ENCODE results near the gene UBAP1L.
"Not testable (repeated sequence)": the region's sequence is repeated elsewhere in the genome, so short reads cannot be mapped to it uniquely, and the experiment has no call there.

UBAP1L gene

GRCh38 chr15:65083262-65083701 is 31.7 kb downstream of the UBAP1L start:
- DNase-seq (ENCODE audit: low spot score) = peak; percentile 73

DNA sequence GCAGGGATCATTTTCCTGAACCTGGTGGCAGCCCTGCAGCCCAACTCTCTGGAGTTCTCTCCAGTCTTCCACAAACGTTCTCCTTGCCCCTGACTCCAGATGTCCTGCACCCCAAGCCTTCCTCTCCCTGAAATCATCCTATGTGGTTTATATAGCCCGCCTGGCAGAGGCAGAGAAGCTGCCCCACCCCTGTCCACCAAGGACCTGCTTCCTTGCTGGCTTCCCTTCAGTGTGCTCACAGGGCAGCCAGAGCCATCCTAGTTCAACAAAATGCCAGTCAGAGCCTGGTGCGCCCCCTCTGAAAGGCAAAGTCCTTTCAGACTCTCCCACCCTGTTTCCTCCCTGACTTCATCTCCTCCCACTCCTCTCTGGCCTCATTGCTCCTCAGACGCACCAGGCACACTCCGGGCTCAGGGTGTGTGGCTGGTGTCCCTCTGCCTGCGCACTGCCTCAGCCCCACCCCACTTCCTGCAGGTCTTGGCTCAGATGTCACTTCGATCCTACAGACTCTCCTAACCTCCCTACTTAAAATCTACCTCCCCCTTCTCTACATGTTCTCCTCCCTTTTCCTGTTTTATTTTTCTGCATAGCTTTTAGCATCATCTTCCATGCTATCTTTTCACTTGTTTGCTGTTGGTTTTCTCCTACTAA is 32.6 kb downstream of the UBAP1L start:
- no peak for DNase-seq (ENCODE audit: low spot score)

GRCh38 chr15:65081758-65082157 is 33.2 kb downstream of the UBAP1L start:
- DNase-seq (ENCODE audit: low spot score) = no peak

DNA sequence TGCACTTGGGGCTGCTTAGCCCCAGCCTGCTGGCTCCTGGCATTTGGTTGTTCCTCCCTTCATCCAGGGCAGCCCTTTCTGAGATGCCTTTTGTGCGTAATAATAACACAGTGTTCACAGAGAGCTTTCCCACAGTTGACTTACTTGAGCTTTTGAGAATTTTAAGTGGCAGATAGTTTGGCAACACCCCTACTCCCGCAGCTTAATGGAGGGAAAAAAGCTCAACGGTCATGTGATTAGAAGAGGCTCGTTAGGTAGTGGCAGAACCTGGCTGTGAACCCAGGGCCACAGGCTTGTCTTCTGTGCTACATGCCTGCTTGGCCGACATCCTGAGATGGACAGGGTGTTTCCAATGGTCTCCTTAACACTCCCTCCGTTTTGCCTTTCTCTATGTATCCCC is 33.7 kb downstream of the UBAP1L start:
- DNase-seq (ENCODE audit: low spot score) = no peak

GRCh38 chr15:65079580-65079979 is 35.4 kb downstream of the UBAP1L start:
- DNase-seq (ENCODE audit: low spot score) = no peak

DNA sequence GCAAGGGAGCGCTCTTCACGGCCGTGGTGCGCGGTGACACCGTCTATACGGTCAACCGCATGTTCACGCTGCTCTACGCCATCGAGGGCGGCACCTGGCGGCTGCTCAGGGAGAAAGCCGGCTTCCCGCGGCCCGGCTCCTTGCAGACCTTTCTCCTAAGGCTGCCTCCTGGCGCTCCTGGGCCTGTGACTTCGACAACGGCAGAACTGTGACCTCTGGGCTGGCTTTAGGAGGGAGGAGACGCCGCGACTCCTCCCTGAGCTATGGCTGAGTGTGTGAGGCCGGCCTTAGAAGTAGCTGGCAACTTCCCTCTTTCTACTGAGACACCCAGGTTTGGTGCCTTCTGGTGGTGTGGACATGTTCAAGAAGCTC is 37.0 kb downstream of the UBAP1L start:
- peak; percentile 80 for DNase-seq (ENCODE audit: low spot score)

DNA sequence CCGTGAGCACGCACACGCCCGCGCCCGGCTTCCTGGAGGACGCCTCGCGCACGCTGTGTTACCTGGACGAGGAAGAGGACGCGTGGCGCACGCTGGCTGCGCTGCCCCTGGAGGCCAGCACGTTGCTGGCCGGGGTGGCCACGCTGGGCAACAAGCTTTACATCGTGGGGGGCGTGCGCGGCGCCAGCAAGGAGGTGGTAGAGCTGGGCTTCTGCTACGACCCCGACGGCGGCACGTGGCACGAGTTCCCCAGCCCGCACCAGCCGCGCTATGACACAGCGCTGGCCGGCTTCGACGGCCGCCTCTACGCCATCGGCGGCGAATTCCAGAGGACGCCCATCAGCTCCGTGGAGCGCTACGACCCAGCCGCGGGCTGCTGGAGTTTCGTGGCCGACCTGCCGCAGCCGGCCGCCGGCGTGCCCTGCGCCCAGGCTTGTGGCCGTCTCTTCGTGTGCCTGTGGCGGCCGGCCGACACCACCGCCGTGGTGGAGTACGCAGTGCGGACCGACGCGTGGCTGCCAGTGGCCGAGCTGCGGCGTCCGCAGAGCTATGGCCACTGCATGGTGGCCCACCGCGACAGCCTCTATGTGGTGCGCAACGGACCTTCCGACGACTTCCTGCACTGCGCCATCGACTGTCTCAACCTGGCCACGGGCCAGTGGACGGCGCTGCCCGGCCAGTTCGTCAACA is 37.6 kb downstream of the UBAP1L start:
- no peak for DNase-seq (ENCODE audit: low spot score)

DNA sequence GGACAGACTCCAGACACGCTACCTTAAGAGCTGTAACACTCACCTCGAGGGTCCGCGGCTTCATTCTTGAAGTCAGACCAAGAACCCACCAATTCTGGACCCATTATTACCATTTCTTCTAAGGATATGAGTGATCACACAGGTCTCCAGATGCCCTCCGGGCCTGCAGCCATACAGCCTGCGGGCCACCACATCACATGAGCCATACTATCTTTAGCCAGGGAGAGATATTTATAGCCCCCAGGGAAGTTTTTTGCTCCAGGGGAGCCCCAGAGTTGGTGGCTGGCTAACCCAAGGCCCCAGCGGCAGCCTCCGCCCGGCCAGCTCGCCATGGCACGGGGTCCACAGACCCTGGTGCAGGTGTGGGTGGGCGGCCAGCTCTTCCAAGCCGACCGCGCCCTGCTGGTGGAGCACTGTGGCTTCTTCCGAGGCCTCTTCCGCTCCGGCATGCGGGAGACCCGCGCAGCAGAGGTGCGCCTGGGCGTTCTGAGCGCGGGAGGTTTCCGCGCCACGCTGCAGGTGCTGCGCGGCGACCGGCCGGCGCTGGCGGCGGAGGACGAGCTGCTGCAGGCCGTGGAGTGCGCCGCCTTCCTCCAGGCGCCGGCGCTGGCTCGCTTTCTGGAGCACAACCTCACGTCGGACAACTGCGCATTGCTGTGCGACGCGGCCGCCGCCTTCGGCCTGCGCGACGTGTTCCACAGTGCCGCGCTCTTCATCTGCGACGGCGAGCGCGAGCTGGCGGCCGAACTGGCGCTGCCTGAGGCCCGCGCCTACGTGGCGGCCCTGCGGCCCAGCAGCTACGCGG is 38.3 kb downstream of the UBAP1L start, which contains the start of gene KBTBD13:
Gene KBTBD13, plus strand, starts transcription at position 261 of the 805 bp plus-strand sequence. Its CDS starts 70 bp downstream, at position 331.
- no peak for DNase-seq (ENCODE audit: low spot score)

GRCh38 chr15:65075607-65076395 is 39.2 kb downstream of the UBAP1L start:
- not testable (repeated sequence) for DNase-seq (ENCODE audit: low spot score)

GRCh38 chr15:65074946-65075345 is 40.1 kb downstream of the UBAP1L start:
- DNase-seq (ENCODE audit: low spot score) = not testable (repeated sequence)

DNA sequence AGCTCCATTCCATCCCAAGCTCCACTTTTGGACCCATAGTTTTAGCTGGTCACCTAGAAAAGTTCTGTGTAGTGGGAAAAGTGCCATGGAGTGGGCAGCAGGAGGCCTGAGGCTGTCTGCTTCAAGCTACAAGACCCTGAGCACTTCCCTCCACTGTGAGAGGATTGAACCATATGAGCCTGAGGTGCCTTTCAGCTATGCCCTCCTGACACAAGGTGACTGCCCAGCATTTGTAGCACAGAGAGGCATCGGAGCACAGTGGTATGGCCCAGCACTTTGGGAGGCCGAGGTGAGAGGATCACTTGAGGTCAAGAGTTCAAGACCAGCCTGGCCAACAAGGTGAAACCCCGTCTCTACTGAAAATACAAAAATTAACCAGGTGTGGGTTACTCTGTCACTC is 42.4 kb downstream of the UBAP1L start:
- DNase-seq (ENCODE audit: low spot score) = no peak

- DNase-seq (ENCODE audit: low spot score) = no peak
Observed at GRCh38 chr15:65072027-65072426, 43.0 kb downstream of the UBAP1L start.

DNA sequence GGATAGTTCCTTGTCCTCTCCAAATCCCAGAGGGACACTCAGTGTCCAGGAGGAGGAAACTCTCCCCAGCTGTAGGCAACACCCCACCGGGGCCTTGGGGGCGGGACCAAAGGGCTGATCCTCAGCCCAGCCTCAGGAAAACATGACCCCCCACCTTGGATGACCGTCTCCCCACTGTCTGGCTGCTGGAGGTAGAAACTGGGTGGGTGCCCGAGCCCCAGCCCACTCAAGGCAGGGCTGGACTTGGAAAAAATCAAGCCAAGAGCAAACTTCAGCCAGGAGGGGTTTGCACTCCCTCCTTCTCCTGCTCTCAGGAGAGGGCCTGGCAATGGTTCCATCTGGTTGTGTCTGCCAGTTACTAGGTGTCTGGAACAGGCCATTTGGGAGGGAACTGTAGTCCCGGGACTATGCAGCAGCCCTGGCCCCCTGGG is 43.6 kb downstream of the UBAP1L start:
- DNase-seq (ENCODE audit: low spot score) = no peak

DNA sequence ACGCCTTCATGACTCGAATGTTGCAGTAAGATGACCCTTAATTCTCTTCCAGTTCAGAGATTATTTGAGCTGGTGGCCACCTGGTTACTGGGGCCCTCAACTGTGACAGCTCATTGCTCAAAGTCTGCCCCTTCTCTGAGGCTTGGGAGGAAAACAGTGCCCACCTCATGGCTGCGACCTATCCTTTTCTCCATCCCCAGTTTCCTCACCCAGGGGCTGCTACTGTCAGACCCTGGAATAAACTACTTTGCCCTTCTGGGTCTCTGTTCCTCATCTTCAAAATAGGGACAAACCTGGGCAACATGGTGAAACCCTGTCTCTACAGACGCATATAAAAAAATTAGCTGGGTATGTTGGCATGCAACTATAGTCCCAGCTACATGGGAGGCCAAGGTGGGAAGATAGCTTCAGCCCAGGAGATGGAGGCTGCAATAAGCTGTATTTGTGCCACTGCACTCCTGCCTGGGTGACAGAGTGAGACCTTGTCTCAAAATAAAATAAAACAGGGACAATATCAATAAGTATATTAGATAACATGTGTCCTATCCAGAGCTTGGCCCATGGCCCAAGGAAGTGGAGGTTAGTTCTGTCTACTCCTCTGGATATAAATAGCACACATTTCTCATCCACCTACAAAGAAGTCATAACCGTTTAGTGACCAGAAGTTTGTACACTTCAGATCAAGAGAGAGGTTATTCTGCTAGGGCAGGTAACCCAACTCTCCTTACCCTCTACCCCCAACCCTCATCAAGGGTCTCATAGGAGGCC is 45.0 kb downstream of the UBAP1L start:
- no peak for DNase-seq (ENCODE audit: low spot score)

- DNase-seq (ENCODE audit: low spot score) = no peak
Observed at GRCh38 chr15:65069179-65069578, 45.8 kb downstream of the UBAP1L start.

- DNase-seq (ENCODE audit: low spot score) = no peak
Observed at GRCh38 chr15:65068403-65068788, 46.6 kb downstream of the UBAP1L start.

GRCh38 chr15:65067645-65068402 is 47.2 kb downstream of the UBAP1L start, which contains the start of gene RASL12:
Gene RASL12, minus strand, starts transcription at chr15:65067991. Its CDS starts 156 bp downstream, at chr15:65067835.
- peak; percentile 74 for DNase-seq (ENCODE audit: low spot score)

GRCh38 chr15:65067317-65067644 is 47.7 kb downstream of the UBAP1L start:
- no peak for DNase-seq (ENCODE audit: low spot score)

DNA sequence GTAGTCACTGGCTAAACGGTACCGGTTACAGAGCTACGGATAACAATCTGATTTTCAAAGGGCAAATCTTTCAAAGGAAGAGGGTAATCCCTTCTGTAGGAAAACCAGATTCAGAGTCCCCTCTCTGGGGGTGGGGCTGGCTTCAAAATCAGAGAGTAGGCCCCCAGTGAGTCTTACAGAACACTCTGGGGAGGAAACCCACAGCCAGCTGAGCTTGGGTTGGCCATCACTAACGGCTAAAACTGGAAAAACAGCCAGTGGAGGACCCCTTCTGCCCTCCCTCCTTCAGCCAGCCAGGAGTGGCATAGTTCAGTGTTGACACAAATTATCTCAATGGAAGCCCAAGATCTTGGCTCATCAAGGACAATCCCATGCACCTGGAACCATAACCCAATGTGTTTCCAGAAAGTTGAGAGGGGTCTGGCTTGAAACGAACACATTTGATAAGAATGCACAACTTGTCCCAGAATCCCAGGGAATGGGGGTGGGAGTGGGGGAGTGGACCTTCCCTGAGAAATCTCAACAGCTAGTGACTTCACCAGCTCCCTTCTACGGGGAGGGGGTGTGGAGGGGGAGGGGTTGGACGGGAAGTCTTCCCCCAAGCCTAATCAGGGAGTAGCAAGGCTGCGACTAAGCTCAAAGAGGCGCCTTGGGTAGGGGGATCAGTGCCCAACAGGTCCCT is 48.2 kb downstream of the UBAP1L start:
- no peak for DNase-seq (ENCODE audit: low spot score)

Data from ecto neural progenitor cell (in vitro differentiated cells).